Type B pancreatic cell (in vitro differentiated cells): ENCODE measurements around the gene SMARCA4. TPM values are rescaled to one million over a fixed set of nuclear protein-coding genes. Genes with fewer than 3 reads are reported as not detected.

ENCODE experiments used
- DNase-seq: peaks from one replicate; pipeline ENCODE4 v3.0.0; 2021; ENCODE audit warnings: mixed read lengths; ENCODE audit not compliant: unreplicated experiment; ENCODE audit errors: extremely low spot score
- H3K27ac Mint-ChIP-seq: 2 replicates; pipeline ENCODE4 v1.8.0; 2021; ENCODE audit warnings: mild to moderate bottlenecking, mixed read lengths
- H3K27me3 Mint-ChIP-seq: 2 replicates; pipeline ENCODE4 v1.8.0; 2021; ENCODE audit warnings: mixed read lengths
- H3K36me3 Mint-ChIP-seq: 2 replicates; pipeline ENCODE4 v1.8.0; 2021; ENCODE audit warnings: mixed read lengths
- H3K4me1 Mint-ChIP-seq: one replicate; pipeline ENCODE4 v1.8.0; 2021; ENCODE audit warnings: mixed read lengths; ENCODE audit not compliant: unreplicated experiment
- H3K4me3 Mint-ChIP-seq: 2 replicates; pipeline ENCODE4 v1.8.0; 2021; ENCODE audit warnings: mild to moderate bottlenecking, mixed read lengths
- H3K9me3 Mint-ChIP-seq: 2 replicates; pipeline ENCODE4 v1.8.0; 2021; ENCODE audit warnings: mixed read lengths
- total RNA-seq: library from RNA; stranded (reverse); gene quantifications from 2 replicates; pipeline ENCODE4 v1.2.1, GENCODE V29; 2021; ENCODE audit warnings: low replicate concordance
- TF ChIP-seq, protein P1 (sequence below): fragments of 200-600 bp; sonication (generic); conservative IDR thresholded peaks from 2 replicates; pipeline ENCODE4 v1.5.0; 2021; ENCODE audit warnings: antibody characterized with exemption, mild to moderate bottlenecking

SMARCA4 gene
- total RNA-seq, 1 donor from 2014 or later, result 244 TPM

DNA sequence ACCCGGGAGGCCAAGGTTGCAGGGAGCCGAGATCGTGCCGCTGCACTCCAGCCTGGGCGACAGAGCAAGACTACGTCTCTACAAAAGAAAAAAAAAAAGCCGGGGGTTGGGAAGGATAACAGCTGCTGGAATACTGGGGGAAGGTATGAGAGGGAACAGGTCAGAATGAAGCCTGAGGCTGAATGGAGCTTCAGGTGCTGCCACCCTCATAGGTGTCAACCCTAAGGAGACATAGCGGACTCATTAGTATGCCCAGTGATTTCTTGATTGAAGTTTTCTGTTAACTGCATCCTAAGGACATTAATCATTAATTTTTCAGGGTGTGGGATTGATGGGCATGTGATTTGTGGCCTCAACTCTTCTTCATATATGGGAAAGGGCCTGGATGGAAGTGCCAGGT is 6.0 kb downstream of the SMARCA4 start:
- Mint-ChIP-seq H3K36me3 (peaks cover 22% of the 10 kb centered on the region), H3K27ac (peak overlapping the region; percentile 76), H3K9me3 (no peaks in the 10 kb centered on the region), H3K4me3 (peak overlapping the region; percentile 56), H3K4me1 (peaks cover 46% of the 10 kb centered on the region), H3K27me3 (no peaks in the 10 kb centered on the region)
- TF ChIP-seq, protein P1, sequence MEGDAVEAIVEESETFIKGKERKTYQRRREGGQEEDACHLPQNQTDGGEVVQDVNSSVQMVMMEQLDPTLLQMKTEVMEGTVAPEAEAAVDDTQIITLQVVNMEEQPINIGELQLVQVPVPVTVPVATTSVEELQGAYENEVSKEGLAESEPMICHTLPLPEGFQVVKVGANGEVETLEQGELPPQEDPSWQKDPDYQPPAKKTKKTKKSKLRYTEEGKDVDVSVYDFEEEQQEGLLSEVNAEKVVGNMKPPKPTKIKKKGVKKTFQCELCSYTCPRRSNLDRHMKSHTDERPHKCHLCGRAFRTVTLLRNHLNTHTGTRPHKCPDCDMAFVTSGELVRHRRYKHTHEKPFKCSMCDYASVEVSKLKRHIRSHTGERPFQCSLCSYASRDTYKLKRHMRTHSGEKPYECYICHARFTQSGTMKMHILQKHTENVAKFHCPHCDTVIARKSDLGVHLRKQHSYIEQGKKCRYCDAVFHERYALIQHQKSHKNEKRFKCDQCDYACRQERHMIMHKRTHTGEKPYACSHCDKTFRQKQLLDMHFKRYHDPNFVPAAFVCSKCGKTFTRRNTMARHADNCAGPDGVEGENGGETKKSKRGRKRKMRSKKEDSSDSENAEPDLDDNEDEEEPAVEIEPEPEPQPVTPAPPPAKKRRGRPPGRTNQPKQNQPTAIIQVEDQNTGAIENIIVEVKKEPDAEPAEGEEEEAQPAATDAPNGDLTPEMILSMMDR, result no peak
- DNase-seq, result no peak

DNA sequence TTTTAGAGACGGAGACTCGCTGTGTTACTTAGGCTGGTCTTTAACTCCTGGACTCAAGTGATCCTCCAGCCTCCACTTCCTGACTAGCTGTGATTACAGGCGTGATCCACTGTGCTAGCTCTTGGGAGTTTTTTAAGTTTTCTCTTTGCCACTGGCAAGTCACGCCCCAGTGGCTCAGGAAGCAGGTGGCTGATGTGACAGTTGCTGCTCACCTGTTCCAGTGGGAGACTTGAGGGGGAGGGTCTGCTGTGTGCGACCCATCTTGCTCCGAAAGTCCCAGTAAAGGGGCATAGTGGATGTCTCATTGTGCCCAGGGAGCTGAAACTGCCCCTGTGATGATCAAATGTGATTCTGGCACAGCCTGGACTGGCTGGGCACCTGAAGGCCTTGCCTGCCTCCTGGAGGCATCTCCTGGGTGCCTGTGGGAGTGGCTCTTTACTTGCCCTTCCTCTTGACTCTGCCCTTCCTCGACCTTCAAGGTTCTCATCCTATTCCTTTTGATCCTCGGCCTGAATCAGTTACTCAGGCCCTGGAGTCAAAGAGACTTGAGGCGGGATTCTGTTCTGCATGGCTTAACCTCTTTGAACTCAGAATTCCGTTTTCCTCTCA is 7.8 kb downstream of the SMARCA4 start:
- no peak for DNase-seq
- peaks cover 25% of the 10 kb centered on the region for H3K36me3 Mint-ChIP-seq

DNA sequence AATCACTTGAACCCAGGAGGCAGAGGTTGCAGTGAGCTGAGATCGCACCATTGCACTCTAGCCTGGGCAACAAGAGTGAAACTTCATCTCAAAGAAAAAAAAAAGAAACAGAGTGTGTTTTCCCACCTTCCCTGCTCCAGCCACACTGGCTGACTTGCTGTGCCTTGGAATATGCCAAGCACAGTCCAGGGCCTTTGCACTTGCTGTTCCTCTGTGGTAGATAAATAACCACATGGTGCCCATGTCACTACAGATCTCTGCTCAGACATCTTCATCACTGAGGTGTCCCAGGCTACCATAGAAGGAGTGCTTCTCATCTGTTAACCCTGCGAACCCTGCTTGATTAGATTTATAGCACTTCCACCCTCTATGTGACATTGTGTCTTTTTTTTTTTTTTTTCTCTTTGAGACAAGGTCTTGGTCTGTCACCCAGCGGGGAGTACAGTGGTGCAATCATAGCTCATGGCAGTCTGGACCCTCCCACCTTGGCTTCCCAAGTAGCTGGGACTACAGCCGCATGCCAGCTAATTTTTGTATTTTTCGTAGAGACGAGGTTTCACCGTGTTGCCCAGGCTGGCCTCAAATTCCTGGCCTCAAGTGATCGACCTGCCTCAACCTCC is 10.4 kb downstream of the SMARCA4 start:
- Mint-ChIP-seq H3K27ac (no peak overlapping the region), H3K27me3 (no peaks in the 10 kb centered on the region), H3K4me1 (peaks cover 40% of the 10 kb centered on the region), H3K4me3 (no peak overlapping the region), H3K36me3 (peaks cover 23% of the 10 kb centered on the region), H3K9me3 (no peaks in the 10 kb centered on the region)
- no peak for DNase-seq
- TF ChIP-seq, protein P1, result no peak

More for the DNA sequence above, 7.8 kb downstream of the SMARCA4 start:
- Mint-ChIP-seq H3K27ac (peak overlapping the region; percentile 80), H3K4me3 (peak overlapping the region; percentile 56), H3K9me3 (no peaks in the 10 kb centered on the region), H3K27me3 (no peaks in the 10 kb centered on the region), H3K4me1 (peaks cover 40% of the 10 kb centered on the region)
- TF ChIP-seq, protein P1, result no peak

DNA sequence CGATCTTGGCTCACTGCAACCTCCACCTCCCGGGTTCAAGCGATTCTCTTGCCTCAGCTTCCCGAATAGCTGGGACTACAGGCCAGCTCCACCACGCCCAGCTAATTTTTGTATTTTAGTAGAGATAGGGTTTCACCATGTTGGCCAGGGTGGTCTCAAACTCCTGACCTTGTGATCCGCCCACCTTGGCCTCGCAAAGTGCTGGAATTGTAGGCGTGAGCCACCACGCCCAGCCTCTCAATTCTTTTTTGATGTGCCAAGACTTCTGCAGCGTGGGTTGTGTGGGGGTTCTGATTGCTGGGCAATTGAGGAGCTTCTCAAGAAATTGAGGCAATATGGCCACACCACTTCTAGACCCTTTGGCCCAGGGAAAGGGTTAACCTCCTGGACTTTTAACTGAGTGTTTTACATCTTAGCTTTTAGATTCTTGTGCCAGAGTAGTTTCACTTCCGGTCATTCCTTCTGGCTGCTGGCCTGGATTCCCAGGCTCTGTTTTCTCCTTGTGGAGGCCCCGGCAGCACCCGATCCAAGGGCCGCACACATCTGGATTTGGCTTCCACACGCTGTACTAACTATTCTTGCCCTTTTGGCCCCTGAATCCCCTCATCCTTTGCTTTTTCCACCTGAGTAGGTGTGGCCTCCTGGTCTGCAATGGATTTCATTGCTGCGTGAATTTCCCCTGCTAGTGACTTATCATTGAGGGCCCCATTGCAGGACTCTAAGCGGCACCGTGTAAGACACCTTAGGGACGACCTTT is 14.7 kb downstream of the SMARCA4 start:
- DNase-seq, result no peak
- TF ChIP-seq, protein P1, result no peak
- no peaks in the 10 kb centered on the region for H3K9me3 Mint-ChIP-seq
- no peak overlapping the region for H3K4me3 Mint-ChIP-seq
- peaks cover 18% of the 10 kb centered on the region for H3K36me3 Mint-ChIP-seq
- H3K27me3 Mint-ChIP-seq, result no peaks in the 10 kb centered on the region
- no peak overlapping the region for H3K27ac Mint-ChIP-seq
- H3K4me1 Mint-ChIP-seq, result peaks cover 25% of the 10 kb centered on the region

DNA sequence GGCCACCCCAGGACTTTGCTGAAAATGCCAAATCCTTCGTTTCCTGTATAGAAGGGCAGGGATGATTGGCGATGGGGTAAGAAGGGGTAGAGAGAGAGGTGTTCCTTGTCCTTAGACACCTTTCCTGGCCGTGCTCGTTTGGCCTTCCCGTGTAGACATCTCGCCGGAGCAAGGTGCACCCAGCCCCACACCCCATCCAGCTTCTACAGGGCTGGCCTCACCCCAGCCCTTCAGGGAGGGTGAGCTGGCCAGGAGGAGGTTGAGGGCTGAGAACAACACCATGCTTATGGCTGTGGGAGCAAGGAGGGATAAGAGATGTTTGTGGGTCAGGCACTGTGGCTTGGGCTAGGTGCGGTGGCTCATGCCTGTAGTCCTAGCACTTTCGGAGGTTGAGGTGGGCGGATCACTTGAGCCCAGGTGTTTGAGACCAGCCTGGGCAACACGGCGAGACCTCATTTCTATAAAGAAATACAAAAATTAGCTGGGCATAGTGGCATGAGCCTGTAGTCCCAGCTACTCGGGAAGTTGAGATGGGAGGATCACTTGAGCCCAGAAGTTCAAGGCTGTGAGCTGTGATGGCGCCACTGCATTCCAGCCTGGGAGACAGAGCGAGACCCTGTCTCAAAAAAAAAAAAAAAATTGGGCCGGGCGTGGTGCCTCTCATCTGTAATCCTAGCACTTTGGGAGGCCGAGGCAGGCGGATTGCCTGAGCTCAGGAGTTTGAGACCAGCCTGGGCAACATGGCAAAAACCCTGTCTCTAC is 15.5 kb downstream of the SMARCA4 start:
- TF ChIP-seq, protein P1, result no peak
- no peaks in the 10 kb centered on the region for H3K9me3 Mint-ChIP-seq
- H3K36me3 Mint-ChIP-seq, result peaks cover 15% of the 10 kb centered on the region
- DNase-seq, result no peak
- no peak overlapping the region for H3K4me3 Mint-ChIP-seq
- peak overlapping the region; percentile 79 for H3K27ac Mint-ChIP-seq
- no peaks in the 10 kb centered on the region for H3K27me3 Mint-ChIP-seq
- H3K4me1 Mint-ChIP-seq, result peaks cover 25% of the 10 kb centered on the region
